Esophagus muscularis mucosa (tissue), 3 donors: ENCODE results near the gene UVRAG.

Experiments used
- EP300 ChIP-seq: sonication (generic); formaldehyde crosslinking; IDR thresholded peaks from one replicate; pipeline ENCODE4 v1.6.1; 2017; ENCODE audit warnings: antibody characterized with exemption
- POLR2AphosphoS5 ChIP-seq, 2 donors: sonication (generic); formaldehyde crosslinking; IDR thresholded peaks; one replicate each; pipeline ENCODE4 v1.6.1; 2017; ENCODE audit warnings: antibody characterized with exemption in 2 of 2

DNA sequence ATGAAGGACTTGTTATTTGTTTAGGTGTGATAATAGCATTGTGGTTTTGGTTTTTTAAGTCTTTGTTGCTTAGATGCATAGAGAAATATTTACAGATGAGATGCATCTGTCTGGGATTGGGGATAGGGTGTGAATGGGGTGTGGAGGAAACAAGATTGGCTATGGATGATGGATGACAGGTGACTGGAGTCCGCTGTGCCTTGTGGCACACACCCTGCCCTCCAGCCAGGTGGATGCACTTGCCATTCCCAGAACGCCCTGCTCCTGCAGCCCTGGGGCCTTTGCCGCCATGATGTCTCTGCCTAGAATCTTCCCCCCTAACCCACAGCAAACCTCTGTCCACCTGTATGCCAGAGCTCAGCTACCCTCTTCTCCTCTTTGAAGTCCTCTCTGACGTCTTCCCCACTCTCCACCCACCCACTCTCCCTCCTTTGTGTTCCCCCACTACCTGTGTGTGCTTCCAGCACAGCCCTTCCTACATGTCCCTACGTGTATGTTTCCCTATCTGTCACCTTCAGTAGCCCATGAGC, 336.6 kb downstream of the UVRAG start:
- no peak for TF ChIP-seq POLR2AphosphoS5 (IDR thresholded peaks at IDR 0.05)
- TF ChIP-seq EP300: no peak
